GM12892 (cell line): ENCODE results near the gene PRICKLE2.

Experiments
- POLR2A ChIP-seq: IDR thresholded peaks from 2 replicates; pipeline ENCODE4 v1.6.1; 2011; ENCODE audit warnings: low read depth, low read length, control low read depth
- POLR2AphosphoS5 ChIP-seq: IDR thresholded peaks from 2 replicates; pipeline ENCODE4 v1.6.1; 2011; ENCODE audit warnings: low read depth, low read length, control low read depth

DNA sequence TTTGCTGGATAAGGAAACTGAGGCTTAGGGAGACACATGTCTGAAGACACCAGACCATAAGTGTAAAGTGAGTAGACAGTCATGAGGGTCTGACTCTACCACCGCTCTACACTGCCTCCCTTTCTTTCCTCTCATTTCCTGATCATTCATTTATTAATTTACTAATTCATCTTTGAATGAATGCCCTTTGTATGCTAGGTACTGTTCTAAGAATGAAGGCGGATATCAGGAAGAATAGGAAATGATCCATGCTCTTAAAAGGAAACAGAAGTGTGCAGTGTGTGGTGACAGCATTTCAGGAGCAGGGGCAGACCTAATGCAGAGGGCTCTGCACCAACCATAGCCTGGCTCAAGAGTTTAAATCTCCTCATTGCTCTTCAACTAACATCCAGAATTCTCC lies 170.2 kb downstream of the PRICKLE2 start:
- TF ChIP-seq POLR2A, result no peak
- TF ChIP-seq POLR2AphosphoS5, result no peak
